Measurements from ENCODE around the gene SGTB. TPM values are rescaled to one million over a fixed set of nuclear protein-coding genes. Genes with fewer than 3 reads are reported as not detected.

SGTB gene
- total RNA-seq, 1 experiment from 2014 or later, result 13.0 TPM

- no peaks in the 10 kb centered on the region for H3K9me3 ChIP-seq
- H3K4me1 ChIP-seq, result no peaks in the 10 kb centered on the region
- no peaks in the 10 kb centered on the region for H3K4me1 Mint-ChIP-seq (ENCODE audit: low read depth, unreplicated experiment)
- ChIA-PET CTCF (interaction anchor here (0.5 kb wide), 1 partner anchor 9 kb away, joined by 4 read pairs; no protein-coding TSS in a partner anchor), POLR2A (no interaction called here)
- no peak overlapping the region for H3K27ac Mint-ChIP-seq (ENCODE audit: unreplicated experiment)
- peaks cover 17% of the 10 kb centered on the region for H3K36me3 Mint-ChIP-seq (ENCODE audit: insufficient read depth, unreplicated experiment)
- no peak overlapping the region for H3K4me3 ChIP-seq (ENCODE audit: low read depth, low read length)
- DNase-seq, result no peak
- TF ChIP-seq CTCF (IDR thresholded peaks at IDR 0.05; ENCODE audit: insufficient read depth in 1 of 2, low read depth in 1 of 2, low read length in 1 of 2, severe bottlenecking in 1 of 2, unreplicated experiment in 1 of 2), result no peak
- no peaks in the 10 kb centered on the region for H3K27me3 ChIP-seq (replicated peaks; ENCODE audit: control insufficient read depth, insufficient read depth, low read length)
- H3K4me3 Mint-ChIP-seq (ENCODE audit: unreplicated experiment), result no peak overlapping the region
- no peaks in the 10 kb centered on the region for H3K9me3 Mint-ChIP-seq (ENCODE audit: unreplicated experiment)
- peaks cover 2% of the 10 kb centered on the region; the same call in 1 of the 2 replicates for H3K36me3 ChIP-seq (ENCODE audit: control insufficient read depth, insufficient read depth, low read length)
- no TSS peak for BruUV-seq (replicated peaks)
- H3K27me3 Mint-ChIP-seq (ENCODE audit: insufficient read depth, unreplicated experiment), result no peaks in the 10 kb centered on the region
- intact Hi-C loops (cut with micrococcal nuclease; ENCODE audit: unreplicated experiment), result no loop called here
Measured at GRCh38 chr5:65640240-65640639, 81.7 kb downstream of the SGTB start.

GRCh38 chr5:65630981-65631380 lies 90.9 kb downstream of the SGTB start:
- H3K4me3 ChIP-seq (ENCODE audit: low read depth, low read length), result no peak overlapping the region
- no peaks in the 10 kb centered on the region for H3K27me3 Mint-ChIP-seq (ENCODE audit: insufficient read depth, unreplicated experiment)
- no peaks in the 10 kb centered on the region for H3K9me3 Mint-ChIP-seq (ENCODE audit: unreplicated experiment)
- no peak overlapping the region for H3K27ac Mint-ChIP-seq (ENCODE audit: unreplicated experiment)
- no peak for DNase-seq
- intact Hi-C loops (cut with micrococcal nuclease; ENCODE audit: unreplicated experiment), result no loop called here
- H3K4me1 Mint-ChIP-seq (ENCODE audit: low read depth, unreplicated experiment), result peaks cover 2% of the 10 kb centered on the region
- H3K4me3 Mint-ChIP-seq (ENCODE audit: unreplicated experiment), result no peak overlapping the region
- no TSS peak for BruUV-seq (replicated peaks)
- peaks cover 7% of the 10 kb centered on the region for H3K4me1 ChIP-seq
- peaks cover 6% of the 10 kb centered on the region for H3K36me3 Mint-ChIP-seq (ENCODE audit: insufficient read depth, unreplicated experiment)
- CTCF ChIA-PET, result no interaction called here
- H3K36me3 ChIP-seq (ENCODE audit: control insufficient read depth, insufficient read depth, low read length), result no peaks in the 10 kb centered on the region
- H3K9me3 ChIP-seq, result no peaks in the 10 kb centered on the region
- no peak for TF ChIP-seq CTCF (IDR thresholded peaks at IDR 0.05; ENCODE audit: insufficient read depth in 1 of 2, low read depth in 1 of 2, low read length in 1 of 2, severe bottlenecking in 1 of 2, unreplicated experiment in 1 of 2)
- POLR2A ChIA-PET, result interaction anchor here (0.6 to 1.0 kb wide), 2 partner anchors 91 to 99 kb away, joined by 3 read pairs; partner anchors contain the start of genes NLN and SGTB
- H3K27me3 ChIP-seq (replicated peaks; ENCODE audit: control insufficient read depth, insufficient read depth, low read length), result no peaks in the 10 kb centered on the region

GRCh38 chr5:65625743-65626142 lies 96.2 kb downstream of the SGTB start:
- H3K4me1 Mint-ChIP-seq (ENCODE audit: low read depth, unreplicated experiment), result peaks cover 6% of the 10 kb centered on the region
- H3K4me3 Mint-ChIP-seq (ENCODE audit: unreplicated experiment), result peak overlapping the region; percentile 100
- H3K27me3 Mint-ChIP-seq (ENCODE audit: insufficient read depth, unreplicated experiment), result no peaks in the 10 kb centered on the region
- ChIA-PET CTCF (no interaction called here), POLR2A (interaction anchor here (0.6 to 1.3 kb wide), 3 partner anchors 14 to 63 kb away, joined by 3 to 6 read pairs (median 4); partner anchors contain the start of genes CENPK and PPWD1)
- peak overlapping the region; percentile 96 for H3K27ac Mint-ChIP-seq (ENCODE audit: unreplicated experiment)
- peaks cover 6% of the 10 kb centered on the region for H3K4me1 ChIP-seq
- H3K27me3 ChIP-seq (replicated peaks; ENCODE audit: control insufficient read depth, insufficient read depth, low read length), result no peaks in the 10 kb centered on the region
- no peaks in the 10 kb centered on the region for H3K9me3 Mint-ChIP-seq (ENCODE audit: unreplicated experiment)
- no peak for DNase-seq
- H3K36me3 Mint-ChIP-seq (ENCODE audit: insufficient read depth, unreplicated experiment), result peaks cover 13% of the 10 kb centered on the region
- no peaks in the 10 kb centered on the region for H3K36me3 ChIP-seq (ENCODE audit: control insufficient read depth, insufficient read depth, low read length)
- intact Hi-C loops (cut with micrococcal nuclease; ENCODE audit: unreplicated experiment), result no loop called here
- H3K9me3 ChIP-seq, result no peaks in the 10 kb centered on the region
- BruUV-seq (replicated peaks), result no TSS peak
- H3K4me3 ChIP-seq (ENCODE audit: low read depth, low read length), result peak overlapping the region; percentile 54
- no peak for TF ChIP-seq CTCF (IDR thresholded peaks at IDR 0.05; ENCODE audit: insufficient read depth in 1 of 2, low read depth in 1 of 2, low read length in 1 of 2, severe bottlenecking in 1 of 2, unreplicated experiment in 1 of 2)
